ENCODE measurements around the gene WDR17. TPM values are rescaled to one million over a fixed set of nuclear protein-coding genes. Genes with fewer than 3 reads are reported as not detected.
"Not testable (repeated sequence)": the region's sequence is repeated elsewhere in the genome, so short reads cannot be mapped to it uniquely, and the experiment has no call there.

Gene WDR17
- total RNA-seq, 1 donor from 2014 or later, result 3.4 TPM

DNA sequence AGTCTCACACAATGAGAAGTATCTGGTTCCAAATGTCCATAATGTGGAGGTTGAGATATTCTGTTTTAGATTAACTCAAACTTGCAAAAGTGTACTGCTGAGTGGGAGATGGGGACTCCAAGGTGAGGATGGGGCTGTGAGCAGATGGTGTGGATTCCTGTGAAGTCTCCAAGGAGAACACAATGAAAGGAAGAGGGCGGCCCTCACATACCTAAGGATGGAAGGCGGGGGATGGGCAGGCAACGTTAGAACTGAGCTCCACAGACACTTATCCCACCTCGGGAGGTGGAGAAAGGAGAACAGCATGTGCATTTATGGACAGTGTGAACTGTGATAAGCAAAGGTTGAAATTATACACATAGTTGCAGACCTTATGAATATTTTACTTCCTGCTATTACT is 139.7 kb downstream of the WDR17 start:
- DNase-seq (ENCODE audit: low spot score in 2 of 2), result no peak
- Histone ChIP-seq H3K4me1 (no peaks in the 10 kb centered on the region), H3K9me3 (no peaks in the 10 kb centered on the region), H3K27ac (no peak overlapping the region), H3K36me3 (no peaks in the 10 kb centered on the region), H3K4me3 (no peak overlapping the region), H3K27me3 (no peaks in the 10 kb centered on the region)
- intact Hi-C loops (cut with DNase I), result no loop called here
- TF ChIP-seq, protein P1, sequence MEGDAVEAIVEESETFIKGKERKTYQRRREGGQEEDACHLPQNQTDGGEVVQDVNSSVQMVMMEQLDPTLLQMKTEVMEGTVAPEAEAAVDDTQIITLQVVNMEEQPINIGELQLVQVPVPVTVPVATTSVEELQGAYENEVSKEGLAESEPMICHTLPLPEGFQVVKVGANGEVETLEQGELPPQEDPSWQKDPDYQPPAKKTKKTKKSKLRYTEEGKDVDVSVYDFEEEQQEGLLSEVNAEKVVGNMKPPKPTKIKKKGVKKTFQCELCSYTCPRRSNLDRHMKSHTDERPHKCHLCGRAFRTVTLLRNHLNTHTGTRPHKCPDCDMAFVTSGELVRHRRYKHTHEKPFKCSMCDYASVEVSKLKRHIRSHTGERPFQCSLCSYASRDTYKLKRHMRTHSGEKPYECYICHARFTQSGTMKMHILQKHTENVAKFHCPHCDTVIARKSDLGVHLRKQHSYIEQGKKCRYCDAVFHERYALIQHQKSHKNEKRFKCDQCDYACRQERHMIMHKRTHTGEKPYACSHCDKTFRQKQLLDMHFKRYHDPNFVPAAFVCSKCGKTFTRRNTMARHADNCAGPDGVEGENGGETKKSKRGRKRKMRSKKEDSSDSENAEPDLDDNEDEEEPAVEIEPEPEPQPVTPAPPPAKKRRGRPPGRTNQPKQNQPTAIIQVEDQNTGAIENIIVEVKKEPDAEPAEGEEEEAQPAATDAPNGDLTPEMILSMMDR (IDR thresholded peaks at IDR 0.05), result no peak

DNA sequence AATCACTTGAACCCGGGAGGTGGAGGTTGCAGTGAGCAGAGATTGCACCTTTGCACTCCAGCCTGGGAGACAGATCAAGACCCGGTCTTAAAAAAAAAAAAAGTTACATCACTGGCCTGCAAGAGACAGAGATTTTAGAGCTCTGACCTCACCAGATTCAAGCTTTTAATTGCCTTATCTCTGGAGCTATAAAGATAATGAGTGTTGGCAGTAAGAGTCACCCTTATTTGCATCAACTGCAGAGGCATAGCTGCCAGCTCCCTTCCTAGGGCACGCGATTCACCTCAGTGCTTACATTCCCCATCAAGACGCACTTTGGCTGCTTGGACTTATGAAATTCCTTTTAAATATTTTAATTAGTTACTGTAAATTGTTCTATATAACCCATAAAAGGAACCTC is 142.2 kb downstream of the WDR17 start:
- no peaks in the 10 kb centered on the region for H3K4me1 ChIP-seq
- no peaks in the 10 kb centered on the region for H3K9me3 ChIP-seq
- intact Hi-C loops (cut with DNase I), result no loop called here
- DNase-seq (ENCODE audit: low spot score in 2 of 2), result no peak
- H3K4me3 ChIP-seq, result no peak overlapping the region
- TF ChIP-seq, protein P1 (IDR thresholded peaks at IDR 0.05), result no peak
- no peaks in the 10 kb centered on the region for H3K27me3 ChIP-seq
- no peak overlapping the region for H3K27ac ChIP-seq
- H3K36me3 ChIP-seq, result no peaks in the 10 kb centered on the region

DNA sequence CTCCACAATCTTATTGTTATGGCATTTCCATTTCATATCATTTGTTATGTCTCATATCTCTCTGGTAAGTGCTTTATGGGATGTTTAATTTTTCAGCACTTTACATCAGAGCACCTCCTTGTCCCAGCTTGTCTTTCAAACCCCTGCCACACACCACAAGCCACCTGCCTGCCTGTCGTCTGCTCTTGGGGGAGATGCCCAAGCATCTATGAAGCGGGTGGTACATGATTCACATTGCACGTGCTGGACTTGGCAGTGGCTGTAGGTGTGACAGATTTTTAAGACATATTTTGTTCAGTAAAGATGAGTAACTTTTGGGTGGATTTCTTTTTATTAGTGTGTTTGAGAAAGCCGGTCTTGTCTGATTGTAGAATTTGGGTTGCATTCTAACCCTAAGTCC is 143.9 kb downstream of the WDR17 start:
- Histone ChIP-seq H3K27ac (no peak overlapping the region), H3K4me3 (no peak overlapping the region), H3K4me1 (no peaks in the 10 kb centered on the region), H3K36me3 (no peaks in the 10 kb centered on the region), H3K27me3 (no peaks in the 10 kb centered on the region), H3K9me3 (no peaks in the 10 kb centered on the region)
- DNase-seq (ENCODE audit: low spot score in 2 of 2), result no peak
- TF ChIP-seq, protein P1 (IDR thresholded peaks at IDR 0.05), result no peak
- intact Hi-C loops (cut with DNase I), result no loop called here

DNA sequence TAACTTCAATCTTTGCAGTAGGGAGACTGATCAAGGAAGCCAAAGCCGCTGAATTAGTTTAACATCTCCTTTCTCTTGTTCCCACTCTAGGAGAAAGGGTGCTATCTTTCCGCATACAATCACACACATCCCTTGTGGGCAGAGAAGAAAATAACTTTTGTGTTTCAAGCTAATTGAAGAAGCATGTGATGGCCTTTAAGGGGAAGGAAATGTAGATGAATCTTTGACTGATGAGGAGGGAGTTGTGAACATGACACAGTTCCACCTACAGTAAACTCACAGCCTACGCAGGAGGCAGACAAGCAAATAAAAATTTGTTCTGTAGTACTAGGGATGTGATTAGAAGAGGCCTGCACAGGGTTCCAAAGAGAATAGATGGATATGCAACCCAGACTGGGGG is 144.5 kb downstream of the WDR17 start:
- no peak for DNase-seq (ENCODE audit: low spot score in 2 of 2)
- no peak overlapping the region for H3K4me3 ChIP-seq
- no peaks in the 10 kb centered on the region for H3K9me3 ChIP-seq
- no peaks in the 10 kb centered on the region for H3K4me1 ChIP-seq
- H3K36me3 ChIP-seq, result no peaks in the 10 kb centered on the region
- TF ChIP-seq, protein P1 (IDR thresholded peaks at IDR 0.05), result no peak
- no peaks in the 10 kb centered on the region for H3K27me3 ChIP-seq
- no peak overlapping the region for H3K27ac ChIP-seq
- intact Hi-C loops (cut with DNase I), result no loop called here

DNA sequence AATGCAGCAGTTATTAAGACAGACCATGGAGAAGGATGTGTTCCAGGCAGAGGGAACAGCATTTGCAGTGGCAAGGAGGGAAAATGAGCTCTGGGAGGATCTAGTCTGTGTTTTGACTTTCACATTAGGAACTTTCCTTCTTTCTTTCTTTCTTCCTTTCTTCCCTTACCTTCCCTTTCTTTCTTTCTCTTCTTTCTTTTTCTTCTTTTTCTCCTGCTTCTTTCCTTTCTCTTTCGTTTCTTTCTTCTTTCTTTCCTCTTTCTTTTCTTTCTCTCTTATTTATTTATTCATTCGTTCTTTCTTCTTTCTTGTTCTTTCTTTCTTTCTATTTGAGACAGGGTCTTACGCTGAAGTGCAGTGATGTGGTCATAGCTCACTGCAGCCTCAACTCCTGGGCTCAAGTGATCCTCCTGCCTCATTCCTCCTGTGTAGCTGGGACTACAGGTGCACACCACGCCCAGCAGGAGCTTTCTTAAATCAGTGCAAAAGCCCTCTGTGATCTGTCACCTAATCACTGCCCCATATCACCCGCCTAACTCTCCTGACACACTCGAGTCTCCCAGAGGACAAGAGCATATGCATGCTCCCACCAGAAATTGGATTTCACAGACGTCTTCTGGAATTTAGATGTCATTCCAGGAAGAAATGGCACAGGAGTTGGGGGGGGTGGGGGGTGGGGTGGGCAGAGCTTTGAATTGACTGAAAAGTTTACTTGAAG is 145.1 kb downstream of the WDR17 start:
- Histone ChIP-seq H3K4me3 (no peak overlapping the region), H3K36me3 (no peaks in the 10 kb centered on the region), H3K27me3 (no peaks in the 10 kb centered on the region), H3K9me3 (no peaks in the 10 kb centered on the region), H3K4me1 (no peaks in the 10 kb centered on the region), H3K27ac (no peak overlapping the region)
- intact Hi-C loops (cut with DNase I), result no loop called here
- TF ChIP-seq, protein P1 (IDR thresholded peaks at IDR 0.05), result no peak
- DNase-seq (ENCODE audit: low spot score in 2 of 2), result no peak

DNA sequence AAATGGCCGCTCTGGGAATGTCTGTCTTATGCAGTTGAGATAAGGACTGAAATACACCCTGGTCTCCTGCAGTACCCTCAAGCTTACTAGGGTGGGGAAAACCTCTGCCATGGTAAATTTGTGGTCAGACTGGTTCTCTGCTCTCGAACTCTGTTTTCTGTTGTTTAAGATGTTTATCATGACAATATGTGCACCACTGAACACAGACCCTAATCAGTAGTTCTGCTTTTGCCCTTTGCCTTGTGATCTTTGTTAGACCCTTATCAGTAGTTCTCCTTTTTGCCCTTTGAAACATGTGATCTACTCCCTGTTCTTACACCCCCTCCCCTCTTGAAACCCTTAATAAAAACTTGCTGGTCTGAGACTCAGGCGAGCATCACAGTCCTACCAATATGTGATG is 146.7 kb downstream of the WDR17 start:
- intact Hi-C loops (cut with DNase I); H3K9me3 ChIP-seq: not testable (repeated sequence)

More for the DNA sequence above, 146.7 kb downstream of the WDR17 start:
- not testable (repeated sequence) for H3K27ac ChIP-seq; DNase-seq (ENCODE audit: low spot score in 2 of 2); H3K4me1 ChIP-seq; H3K36me3 ChIP-seq; H3K27me3 ChIP-seq; H3K4me3 ChIP-seq
